Fibroblast of skin of left biceps (primary cell): ENCODE results near the gene MTF2.

Experiments
- DNase-seq, 2 experiments: peaks; one replicate each; pipeline ENCODE4 v3.0.0-alpha.2; 2013; ENCODE audit warnings: low read depth in 2 of 2

The MTF2 gene

DNA sequence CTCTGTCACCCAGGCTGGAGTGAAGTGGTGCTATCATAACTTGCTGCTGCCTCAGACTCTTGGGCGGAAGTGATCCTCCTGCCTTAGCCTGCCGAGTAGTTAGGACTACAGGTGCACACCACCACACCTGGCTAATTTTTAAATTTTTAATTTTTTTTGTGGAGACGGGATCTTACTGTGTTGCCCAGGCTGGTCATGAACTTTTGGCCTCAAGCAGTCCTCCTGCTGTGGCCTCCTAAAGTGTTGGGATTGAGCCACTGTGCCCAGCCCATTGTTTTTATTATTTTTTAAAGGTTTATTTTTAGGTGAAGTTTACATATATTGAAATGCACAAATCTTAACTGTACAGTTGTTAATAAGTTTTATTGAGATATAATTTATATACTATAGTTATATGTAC, 3.2 kb downstream of the MTF2 start:
- DNase-seq = no peak

DNA sequence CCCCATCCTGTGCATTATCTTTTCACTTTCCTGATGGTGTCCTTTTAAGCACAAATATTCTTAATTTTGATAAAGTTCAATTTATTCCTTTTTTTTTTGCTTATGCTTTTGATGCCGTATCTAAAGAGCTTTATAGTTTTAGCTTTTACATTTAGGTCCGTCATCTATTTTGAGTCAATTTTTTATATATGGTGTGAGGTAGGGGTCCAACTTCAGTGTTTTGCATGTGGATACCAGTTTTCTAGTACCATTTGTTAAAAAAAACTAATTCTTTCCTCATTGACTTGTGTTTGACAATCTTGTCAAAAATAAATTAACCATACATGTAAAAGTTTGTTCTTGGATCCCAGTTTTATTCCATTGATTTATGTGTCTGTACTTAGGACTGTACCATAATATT, 4.9 kb downstream of the MTF2 start:
- DNase-seq = no peak

DNA sequence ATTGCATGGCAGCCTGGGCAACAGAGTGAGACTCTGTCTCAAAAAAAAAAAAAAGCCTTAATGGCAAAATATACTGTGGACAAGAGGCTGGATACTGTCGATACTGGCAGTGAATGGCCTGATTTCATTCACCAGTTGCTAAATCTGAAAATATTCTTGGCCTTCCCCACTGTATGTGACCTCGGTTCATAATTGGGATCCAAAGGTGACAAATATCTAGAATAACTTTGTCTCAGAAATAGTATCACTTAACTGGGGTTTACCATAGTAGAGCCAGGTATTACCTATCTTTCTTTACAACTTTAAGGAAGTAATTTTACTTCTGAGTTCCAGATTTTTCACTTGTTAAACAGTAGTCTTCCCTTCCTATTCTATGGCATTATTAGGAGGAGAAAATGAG, 8.4 kb downstream of the MTF2 start:
- DNase-seq = no peak

DNA sequence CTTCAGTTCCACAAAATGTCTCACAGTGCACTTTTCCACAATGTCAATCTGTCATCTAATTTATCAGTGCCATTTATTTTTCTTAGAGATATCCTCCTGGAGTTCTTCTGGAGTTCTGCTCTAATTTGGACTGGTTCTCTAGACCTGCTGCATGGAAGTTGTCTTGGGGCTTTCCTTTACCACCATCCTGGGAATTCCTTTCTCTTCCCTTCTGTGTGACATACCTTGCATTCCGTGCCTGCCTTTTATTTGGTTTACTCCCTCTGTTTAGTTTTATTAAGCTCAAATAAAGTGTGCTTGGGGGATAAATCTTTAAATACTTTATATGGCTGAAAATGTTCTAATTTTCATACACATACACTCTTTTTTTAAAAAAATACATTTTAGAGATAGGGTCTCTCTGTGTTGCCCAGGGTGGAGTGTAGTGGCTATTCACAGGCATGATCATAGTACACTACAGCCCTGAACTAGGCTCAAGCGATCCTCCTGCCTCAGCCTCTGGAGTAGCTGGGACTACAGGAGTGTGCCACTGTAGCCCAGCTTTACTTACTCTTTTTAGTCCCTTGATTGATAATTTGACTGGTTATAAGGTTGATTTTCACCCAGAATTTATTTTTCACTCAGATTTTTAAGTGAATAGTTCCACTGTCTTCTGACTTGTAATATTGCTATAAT, 14.4 kb downstream of the MTF2 start:
- no peak for DNase-seq

DNA sequence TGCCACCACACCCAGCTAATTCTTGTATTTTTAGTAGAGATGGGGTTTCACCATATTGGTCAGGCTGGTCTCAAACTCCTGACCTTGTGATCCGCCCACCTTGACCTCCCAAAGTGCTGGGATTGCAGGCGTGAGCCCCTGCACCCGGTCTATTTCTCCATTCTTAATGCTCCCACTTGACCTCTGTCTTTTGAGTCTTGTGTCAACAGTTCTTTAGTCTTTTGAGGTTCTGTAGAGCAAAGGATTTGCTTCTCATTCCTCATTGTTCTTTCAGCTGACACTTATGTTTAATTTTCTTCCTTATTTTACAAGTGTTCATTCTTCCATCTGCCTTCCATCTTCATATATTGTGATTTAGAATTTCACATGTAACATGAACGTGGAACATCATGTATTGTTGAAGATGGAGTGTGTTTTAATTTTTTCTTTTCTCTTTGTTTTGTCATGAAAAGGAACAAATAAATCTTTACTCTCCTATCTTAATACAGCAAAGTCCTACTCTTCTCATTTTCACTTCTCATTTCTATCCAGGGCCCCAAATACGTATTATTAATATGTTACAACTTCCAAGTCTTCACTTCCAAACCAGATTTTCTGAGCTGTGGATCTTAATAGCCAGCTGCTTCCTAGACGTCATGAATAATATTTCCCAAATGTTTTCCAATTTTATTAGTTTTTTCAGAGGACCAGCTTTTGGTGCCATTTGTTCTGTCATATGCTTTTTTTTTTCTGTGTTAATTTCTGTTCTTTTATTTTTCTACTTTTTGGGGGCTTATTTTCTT, 16.9 kb downstream of the MTF2 start:
- DNase-seq = no peak

DNA sequence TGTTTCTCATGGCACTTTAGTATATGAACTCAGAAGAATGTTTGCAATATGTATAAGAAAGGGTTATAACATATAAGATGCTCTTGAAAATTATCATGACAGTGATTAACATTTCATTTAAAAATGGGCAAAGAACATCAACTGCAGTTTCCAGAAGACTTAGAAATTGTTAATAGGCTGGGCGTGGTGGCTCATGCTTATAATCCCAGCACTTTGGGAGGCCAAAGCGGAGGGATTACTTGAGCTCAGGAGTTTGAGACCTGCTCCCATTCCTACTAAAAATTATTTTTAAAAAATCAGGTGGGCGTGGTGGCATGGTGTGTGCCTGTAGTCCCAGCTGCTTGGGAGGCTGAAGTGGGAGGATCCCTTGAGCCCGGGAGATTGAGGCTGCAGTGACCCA, 23.1 kb downstream of the MTF2 start:
- no peak for DNase-seq

DNA sequence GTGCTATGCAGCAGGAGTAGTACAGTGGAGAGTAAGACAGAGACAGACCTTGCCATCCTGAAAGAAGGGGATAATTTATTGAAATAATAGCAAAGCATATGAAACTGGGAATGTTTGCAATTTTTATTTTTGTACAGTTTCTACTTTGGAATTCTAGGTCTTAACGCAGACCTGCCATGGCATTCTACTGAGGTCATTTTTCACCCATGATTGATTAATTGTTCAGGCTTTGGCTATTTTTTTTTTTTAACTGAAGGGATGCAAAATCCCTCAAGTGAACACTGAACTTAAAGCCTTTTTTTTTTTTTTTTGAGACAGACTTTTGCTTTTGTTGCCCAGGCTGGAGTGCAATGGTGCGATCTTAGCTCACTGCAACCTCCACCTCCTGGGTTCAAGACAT, 27.1 kb downstream of the MTF2 start:
- DNase-seq = no peak

DNA sequence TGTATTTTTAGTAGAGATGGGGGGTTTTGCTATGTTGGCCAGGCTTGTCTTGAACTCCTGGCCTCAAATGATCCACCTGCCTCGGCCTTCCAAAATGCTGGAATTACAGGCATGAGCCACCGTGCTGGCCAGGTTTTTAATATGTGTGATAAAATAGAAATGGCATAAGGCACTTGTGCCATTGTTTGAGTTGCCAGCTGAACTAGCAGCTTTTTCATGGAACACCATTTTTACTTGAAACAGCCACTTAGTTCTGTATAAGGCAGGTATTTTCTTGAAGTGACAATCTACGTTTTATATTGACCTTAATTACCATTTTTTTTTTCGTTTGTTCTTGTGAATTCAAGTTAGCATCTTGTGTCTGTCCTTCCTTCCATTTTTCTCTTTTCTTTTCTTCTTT, 28.3 kb downstream of the MTF2 start:
- no peak for DNase-seq

DNA sequence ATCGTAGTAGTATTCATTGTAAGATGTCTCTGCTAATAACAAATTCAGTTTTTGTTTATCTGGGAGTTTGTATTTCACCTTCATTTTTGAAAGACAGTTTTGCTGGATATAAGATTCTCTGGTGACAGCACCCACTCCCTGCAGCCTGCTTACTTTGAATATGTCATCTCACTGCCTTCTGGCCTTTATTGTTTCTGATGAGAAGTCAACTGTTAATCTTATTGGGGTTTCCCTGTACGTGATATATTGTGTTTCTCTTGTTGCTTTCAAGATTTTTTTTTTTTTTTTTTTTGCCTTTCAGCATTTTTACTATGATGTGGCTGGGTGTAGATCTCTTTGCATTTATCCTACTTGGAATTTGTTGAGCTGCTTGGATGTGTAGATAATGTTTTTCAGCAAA, 29.3 kb downstream of the MTF2 start:
- DNase-seq = no peak

DNA sequence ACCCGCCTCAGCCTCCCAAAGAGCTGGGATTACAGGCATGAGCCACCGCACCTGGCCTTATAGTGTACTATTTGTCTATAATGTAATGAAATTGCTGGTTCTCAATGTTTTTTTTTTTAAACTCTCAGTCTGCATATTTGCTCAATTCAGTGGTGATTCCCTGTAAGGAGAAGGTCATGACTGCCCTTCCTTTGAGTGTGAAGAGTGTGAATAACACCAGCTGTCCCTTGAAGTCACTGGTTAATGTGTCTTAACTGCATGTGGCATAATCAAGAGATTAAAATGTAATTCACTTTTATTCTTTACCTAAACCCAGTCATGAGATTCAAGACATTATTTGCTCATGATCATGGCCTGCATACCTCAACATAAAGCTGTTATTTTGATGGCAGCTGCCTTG, 30.5 kb downstream of the MTF2 start:
- no peak for DNase-seq

DNA sequence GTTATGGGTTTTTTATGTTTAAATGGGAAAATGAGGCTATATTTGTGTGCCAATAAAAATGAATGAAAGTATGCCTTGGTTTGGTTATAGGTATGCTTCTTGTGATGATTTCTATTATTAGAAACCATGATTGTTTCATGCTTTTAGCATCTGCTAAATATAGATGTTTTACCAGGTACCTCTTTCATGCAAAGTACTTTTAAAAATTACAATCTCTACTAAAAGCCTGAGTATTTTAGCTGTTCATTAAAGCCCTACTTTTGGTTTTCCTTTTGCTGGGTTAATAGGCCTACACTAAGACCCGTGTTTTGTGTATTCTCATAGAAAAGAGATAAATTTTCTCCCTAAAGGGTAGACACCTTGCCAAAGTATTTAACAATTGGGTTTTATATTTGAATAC, 32.0 kb downstream of the MTF2 start:
- DNase-seq = no peak

DNA sequence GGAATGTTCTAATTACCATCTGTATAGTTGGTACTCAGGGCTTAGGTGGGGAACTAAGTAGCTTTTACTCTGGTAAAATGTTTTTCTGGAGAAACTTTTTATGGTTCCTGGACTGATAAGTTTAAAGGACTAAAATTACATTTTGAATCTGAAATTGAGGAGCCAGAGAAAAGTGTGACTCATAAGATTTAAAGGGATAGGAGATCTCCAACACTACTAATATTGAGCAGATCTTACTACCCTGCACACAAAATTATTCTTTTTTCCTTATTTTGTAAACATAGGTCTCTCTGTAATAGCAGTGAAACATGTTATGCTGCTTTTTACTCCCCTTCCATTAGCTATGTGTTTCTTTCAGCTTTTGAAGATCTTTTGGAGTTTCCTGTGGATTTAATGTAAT, 32.5 kb downstream of the MTF2 start:
- no peak for DNase-seq

DNA sequence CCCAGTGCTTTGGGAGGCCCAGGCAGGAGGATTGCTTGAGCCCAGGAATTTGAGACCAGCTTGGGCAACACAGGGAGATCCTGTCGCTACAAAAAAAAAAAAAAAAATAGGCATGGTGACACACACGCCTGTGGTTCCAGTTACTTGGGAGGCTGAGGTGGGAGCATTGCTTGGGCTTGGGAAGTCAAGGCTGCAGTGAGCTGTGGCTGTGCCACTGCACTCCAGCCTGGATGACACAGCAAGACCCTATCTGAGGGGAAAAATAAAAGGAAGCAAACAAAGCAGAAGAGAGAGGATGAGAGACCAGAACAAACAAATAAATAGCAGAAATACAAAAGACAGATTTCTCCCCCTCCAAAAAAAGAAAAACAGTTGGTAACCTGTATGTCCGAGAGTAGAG, 34.0 kb downstream of the MTF2 start:
- DNase-seq = no peak

DNA sequence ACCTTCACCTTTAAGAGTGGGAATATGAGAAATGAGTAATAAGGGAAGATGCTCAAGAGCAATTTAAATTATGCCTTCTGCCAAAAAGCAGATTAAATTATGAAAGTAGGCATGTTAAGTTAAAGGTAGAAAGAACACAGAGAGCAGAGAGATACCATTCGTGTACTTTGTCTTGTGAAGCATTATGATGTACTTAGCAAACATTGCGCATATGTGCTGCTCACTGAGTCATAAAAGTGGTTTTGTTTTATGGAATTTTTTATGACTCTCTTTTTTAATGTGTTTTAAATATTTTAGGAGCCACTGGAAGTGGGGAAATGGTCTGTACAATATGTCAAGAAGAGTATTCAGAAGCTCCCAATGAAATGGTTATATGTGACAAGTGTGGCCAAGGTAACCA, 35.3 kb downstream of the MTF2 start:
- peak in 1 of 2 experiments; percentile 12 for DNase-seq

DNA sequence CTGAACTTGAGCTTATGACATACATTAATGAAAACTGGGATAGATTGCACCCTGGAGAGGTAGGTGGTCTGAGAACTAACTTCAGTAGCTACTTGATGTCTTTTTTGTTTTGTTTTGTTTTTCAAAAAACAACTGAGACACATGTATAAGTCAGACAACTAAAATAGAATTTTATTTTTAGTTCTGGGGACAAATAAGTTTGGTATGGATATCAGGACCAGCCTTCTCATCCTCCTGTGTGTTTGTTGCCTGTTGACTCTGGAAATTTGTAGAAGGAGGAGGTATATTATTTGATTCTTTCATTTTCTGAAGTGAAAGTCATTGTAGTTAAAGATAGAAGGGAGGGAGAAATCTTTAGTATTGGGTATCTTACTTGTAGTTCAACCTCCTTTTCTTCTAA, 41.5 kb downstream of the MTF2 start:
- no peak for DNase-seq

DNA sequence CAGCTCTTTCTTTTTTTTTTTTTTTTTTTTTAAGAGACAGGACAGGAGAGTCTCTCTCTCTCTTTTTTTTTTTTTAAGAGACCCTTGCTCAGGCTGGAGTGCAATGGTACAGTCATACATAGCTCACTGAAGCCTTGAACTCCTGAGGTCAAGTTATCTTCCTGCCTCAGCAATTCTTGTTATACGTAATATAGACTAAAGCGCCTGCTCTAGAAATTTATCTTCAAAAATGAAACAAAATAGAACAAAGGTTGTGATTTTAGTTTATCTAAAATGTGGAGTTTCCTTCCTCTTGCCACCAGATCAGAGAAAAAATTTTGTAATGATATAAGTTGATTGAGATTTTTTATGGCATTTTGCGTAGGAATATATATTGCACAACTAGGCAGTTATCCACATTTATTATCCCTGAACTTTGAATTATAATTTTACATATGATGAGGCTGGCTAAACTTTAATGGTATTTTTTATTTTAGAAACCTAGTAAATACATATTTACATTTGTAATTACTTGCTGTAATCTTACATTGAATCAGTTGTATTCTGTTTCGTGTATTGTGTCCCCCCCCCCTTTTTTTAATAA, 44.2 kb downstream of the MTF2 start:
- no peak for DNase-seq

DNA sequence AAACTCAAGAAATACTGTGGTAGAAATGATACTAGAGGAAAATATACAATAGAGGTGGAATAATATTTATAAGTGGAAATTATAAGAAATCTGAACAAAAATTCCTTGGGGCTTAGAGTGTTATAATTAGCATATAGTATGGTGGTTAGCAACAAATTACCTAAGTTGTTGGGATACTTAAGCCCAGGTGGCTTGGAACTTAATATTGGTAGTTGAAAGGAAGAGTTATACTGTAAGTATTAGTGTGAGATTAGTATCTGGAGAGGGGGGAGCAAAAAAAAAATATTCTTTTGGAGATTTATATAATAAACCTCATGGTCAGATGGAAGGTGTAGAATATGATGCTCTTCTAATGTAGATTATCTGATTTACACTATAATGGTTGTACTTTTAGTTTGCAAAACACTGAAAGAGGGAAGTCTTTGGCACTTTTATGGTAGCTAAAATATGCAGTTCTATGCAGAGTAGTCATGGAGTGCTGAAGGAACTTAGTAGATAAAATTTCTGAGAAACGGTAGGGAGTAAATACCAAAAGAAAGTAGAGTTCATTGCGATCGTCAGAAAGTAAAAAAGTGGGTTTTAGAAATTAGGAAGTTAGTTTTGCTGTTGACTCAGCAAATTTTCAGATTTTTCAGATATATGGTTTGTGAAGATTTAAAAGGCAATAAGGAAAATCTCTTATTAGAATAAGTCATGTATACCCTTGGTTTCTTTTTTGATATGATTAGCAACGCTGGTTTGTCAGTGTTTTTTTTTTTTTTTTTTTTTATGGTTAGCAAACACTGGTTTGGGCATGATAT, 45.7 kb downstream of the MTF2 start:
- no peak for DNase-seq

DNA sequence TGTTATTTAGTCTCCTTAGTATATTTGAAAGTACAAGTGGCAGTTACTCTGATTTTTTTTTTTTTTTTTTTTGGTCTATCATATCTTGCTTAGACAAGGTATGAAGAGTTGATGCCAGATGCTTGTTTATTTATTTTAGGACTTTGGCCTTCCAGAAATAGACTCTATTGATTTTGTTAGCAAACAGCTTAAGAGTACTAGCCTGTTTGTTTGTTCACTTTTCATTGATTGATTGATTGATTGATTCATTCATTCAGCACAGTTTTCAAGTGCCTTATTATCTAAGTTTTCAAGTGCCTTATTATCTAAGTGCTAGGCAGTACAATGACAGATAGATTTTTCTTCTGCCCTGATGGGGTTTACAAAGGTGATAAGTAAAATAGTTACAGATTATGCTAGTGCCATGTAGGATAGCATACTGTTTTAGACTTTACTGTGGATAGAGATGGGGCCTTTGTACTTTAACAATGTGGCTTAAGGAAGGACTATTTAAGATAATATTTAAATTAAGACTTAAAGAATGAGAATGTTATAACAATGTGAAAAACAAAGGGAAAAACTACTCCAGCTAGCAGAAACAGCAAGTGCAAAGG, 50.5 kb downstream of the MTF2 start:
- no peak for DNase-seq

DNA sequence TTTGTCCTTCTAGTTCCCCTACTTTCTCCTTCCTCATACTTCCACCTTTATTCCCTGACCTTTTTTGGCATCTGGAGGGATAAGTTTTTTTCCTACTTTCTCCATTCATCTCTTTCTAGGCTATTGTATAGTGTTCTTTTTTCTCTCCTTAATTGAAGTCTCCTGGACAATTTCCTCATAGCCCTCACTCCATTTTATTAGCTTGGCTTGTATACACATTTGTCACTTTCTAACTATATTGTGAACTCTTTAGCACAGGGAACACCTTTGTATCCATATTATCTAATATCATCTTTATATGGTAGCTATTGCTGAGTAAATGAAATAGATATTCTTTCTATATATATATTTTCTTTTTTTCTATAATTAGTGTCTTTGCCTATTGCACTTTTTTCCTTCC, 53.6 kb downstream of the MTF2 start:
- no peak for DNase-seq

DNA sequence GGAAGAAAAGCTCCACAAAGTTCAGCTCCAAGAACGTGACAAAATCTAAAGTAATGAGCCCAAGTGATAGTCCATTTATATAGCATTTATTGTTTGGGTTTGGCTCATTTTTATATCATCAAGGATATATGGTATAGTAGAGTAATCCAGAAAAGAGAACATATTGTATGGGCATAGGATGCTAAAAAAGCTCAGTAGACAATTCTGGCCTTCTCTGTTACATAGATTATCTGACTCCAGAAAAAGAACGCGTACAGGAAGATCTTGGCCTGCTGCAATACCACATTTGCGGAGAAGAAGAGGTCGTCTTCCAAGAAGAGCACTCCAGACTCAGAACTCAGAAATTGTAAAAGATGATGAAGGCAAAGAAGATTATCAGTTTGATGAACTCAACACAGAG, 57.4 kb downstream of the MTF2 start:
- no peak for DNase-seq

DNA sequence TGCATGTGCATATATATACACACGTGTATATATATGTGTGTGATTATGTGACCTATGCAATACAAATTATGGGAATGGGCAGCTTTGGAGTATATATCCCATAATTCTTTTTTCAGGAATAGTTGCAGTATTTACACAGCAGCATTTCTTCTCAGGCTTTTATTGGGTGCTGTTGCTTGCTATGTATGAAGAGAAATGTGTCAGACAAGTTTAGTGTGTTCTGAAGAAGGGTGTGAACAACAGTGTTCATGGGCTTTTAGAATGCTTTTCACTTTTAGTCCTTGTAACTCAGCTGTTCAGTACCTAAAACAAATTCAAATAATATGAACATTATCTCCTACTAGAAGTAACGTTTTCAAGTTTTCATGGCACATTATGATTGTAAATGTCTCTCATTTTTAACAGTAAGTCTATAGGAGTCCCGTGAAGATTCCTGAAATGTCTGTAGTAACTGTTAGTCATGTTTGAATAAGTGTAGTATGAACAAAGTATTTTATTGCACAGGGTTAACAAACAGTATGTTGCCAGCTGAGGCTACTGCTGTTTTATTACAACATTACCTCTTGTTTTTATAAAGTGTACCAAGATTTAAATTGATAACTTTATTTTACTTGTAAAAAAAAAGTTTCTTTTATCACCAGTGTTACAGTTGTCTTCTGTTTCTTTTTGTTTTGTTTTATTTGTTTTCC, 58.7 kb downstream of the MTF2 start:
- DNase-seq = no peak

DNA sequence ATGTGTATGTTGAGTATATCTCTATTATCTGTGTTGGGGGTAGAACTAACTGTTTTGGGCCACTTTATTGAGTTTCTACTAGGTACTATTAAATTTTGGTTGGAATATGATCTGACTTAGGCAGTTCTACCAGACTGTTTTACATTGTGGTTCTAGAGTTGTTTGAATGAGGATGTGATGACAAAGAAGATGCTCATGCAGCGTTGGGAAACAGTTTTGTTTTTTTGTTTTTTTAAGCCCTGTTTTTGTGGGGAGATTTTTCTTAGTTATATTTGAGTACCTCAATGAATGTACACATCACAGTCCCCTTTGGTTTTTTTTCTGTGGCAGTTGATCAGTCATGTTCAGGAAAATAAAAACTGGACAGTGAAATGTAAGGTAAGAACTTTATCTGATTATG, 61.0 kb downstream of the MTF2 start:
- DNase-seq = no peak
